ENCODE measurements around the gene KRTAP10-8.
"Not testable (repeated sequence)": the region's sequence is repeated elsewhere in the genome, so short reads cannot be mapped to it uniquely, and the experiment has no call there.

Gene KRTAP10-8

GRCh38 chr21:44636209-44637017 lies 24.5 kb downstream of the KRTAP10-8 start:
- peaks cover 3% of the 10 kb centered on the region for H3K27me3 Mint-ChIP-seq
- no peak overlapping the region for H3K27ac Mint-ChIP-seq
- peaks cover 29% of the 10 kb centered on the region for H3K9me3 Mint-ChIP-seq
- peaks cover 7% of the 10 kb centered on the region for H3K36me3 Mint-ChIP-seq (ENCODE audit: low read depth)
- H3K4me1 Mint-ChIP-seq (ENCODE audit: low read depth): no peaks in the 10 kb centered on the region
- H3K4me3 Mint-ChIP-seq: no peak overlapping the region

- Mint-ChIP-seq H3K4me3 (no peak within 1 kb of the TSS), H3K9me3 (peaks cover 25% of the 10 kb centered on the region), H3K4me1 (ENCODE audit: low read depth) (no peaks in the 10 kb centered on the region), H3K27me3 (peaks cover 3% of the 10 kb centered on the region), H3K36me3 (ENCODE audit: low read depth) (no peaks in the 10 kb centered on the region), H3K27ac (no peak within 1 kb of the TSS)
Measured at GRCh38 chr21:44637018-44637850, 25.4 kb downstream of the KRTAP10-8 start, which contains the start of gene KRTAP10-10. KRTAP10-10 (plus strand) TSS chr21:44637356; CDS start chr21:44637418, 62 bp downstream.

- not testable (repeated sequence) for H3K27me3 Mint-ChIP-seq; H3K27ac Mint-ChIP-seq; H3K4me1 Mint-ChIP-seq (ENCODE audit: low read depth); H3K36me3 Mint-ChIP-seq (ENCODE audit: low read depth); H3K4me3 Mint-ChIP-seq
- peaks cover 28% of the 10 kb centered on the region for H3K9me3 Mint-ChIP-seq
Measured at GRCh38 chr21:44637851-44638348, 26.0 kb downstream of the KRTAP10-8 start.

- not testable (repeated sequence) for H3K4me3 Mint-ChIP-seq; H3K27ac Mint-ChIP-seq; H3K4me1 Mint-ChIP-seq (ENCODE audit: low read depth); H3K27me3 Mint-ChIP-seq; H3K36me3 Mint-ChIP-seq (ENCODE audit: low read depth)
- H3K9me3 Mint-ChIP-seq: peaks cover 31% of the 10 kb centered on the region
Measured at GRCh38 chr21:44638506-44639330, 26.8 kb downstream of the KRTAP10-8 start.

GRCh38 chr21:44639331-44639655 lies 27.4 kb downstream of the KRTAP10-8 start:
- no peak overlapping the region for H3K27ac Mint-ChIP-seq
- H3K4me3 Mint-ChIP-seq: no peak overlapping the region
- peaks cover 3% of the 10 kb centered on the region for H3K27me3 Mint-ChIP-seq
- no peaks in the 10 kb centered on the region for H3K4me1 Mint-ChIP-seq (ENCODE audit: low read depth)
- peaks cover 36% of the 10 kb centered on the region for H3K9me3 Mint-ChIP-seq
- H3K36me3 Mint-ChIP-seq (ENCODE audit: low read depth): peaks cover 1% of the 10 kb centered on the region

- Mint-ChIP-seq H3K4me3 (no peak overlapping the region), H3K4me1 (ENCODE audit: low read depth) (no peaks in the 10 kb centered on the region), H3K27me3 (peaks cover 3% of the 10 kb centered on the region), H3K27ac (no peak overlapping the region), H3K36me3 (ENCODE audit: low read depth) (peaks cover 10% of the 10 kb centered on the region), H3K9me3 (peaks cover 46% of the 10 kb centered on the region)
Measured at GRCh38 chr21:44640761-44641160, 28.9 kb downstream of the KRTAP10-8 start.

- Mint-ChIP-seq H3K9me3 (peaks cover 46% of the 10 kb centered on the region), H3K36me3 (ENCODE audit: low read depth) (peaks cover 10% of the 10 kb centered on the region), H3K4me3 (no peak overlapping the region), H3K4me1 (ENCODE audit: low read depth) (no peaks in the 10 kb centered on the region), H3K27me3 (peaks cover 3% of the 10 kb centered on the region), H3K27ac (no peak overlapping the region)
Measured at GRCh38 chr21:44643741-44644310, 31.9 kb downstream of the KRTAP10-8 start.

GRCh38 chr21:44644878-44645277 lies 33.0 kb downstream of the KRTAP10-8 start:
- Mint-ChIP-seq H3K36me3 (ENCODE audit: low read depth) (peaks cover 10% of the 10 kb centered on the region), H3K9me3 (peaks cover 45% of the 10 kb centered on the region), H3K27ac (no peak overlapping the region), H3K27me3 (peaks cover 3% of the 10 kb centered on the region), H3K4me1 (ENCODE audit: low read depth) (no peaks in the 10 kb centered on the region), H3K4me3 (no peak overlapping the region)

GRCh38 chr21:44646366-44647221 lies 34.7 kb downstream of the KRTAP10-8 start, which contains the start of gene KRTAP10-11:
KRTAP10-11 (plus strand) TSS chr21:44646414; CDS start chr21:44646459, 45 bp downstream.
- not testable (repeated sequence) for H3K4me3 Mint-ChIP-seq; H3K27ac Mint-ChIP-seq; H3K27me3 Mint-ChIP-seq; H3K4me1 Mint-ChIP-seq (ENCODE audit: low read depth)
- Mint-ChIP-seq H3K9me3 (peaks cover 31% of the 10 kb centered on the region), H3K36me3 (ENCODE audit: low read depth) (peaks cover 10% of the 10 kb centered on the region)

- Mint-ChIP-seq H3K27me3 (no peaks in the 10 kb centered on the region), H3K4me1 (ENCODE audit: low read depth) (no peaks in the 10 kb centered on the region), H3K27ac (no peak overlapping the region), H3K4me3 (no peak overlapping the region), H3K36me3 (ENCODE audit: low read depth) (peaks cover 10% of the 10 kb centered on the region), H3K9me3 (peaks cover 28% of the 10 kb centered on the region)
Measured at GRCh38 chr21:44647222-44647552, 35.3 kb downstream of the KRTAP10-8 start.

GRCh38 chr21:44648557-44649311 lies 36.9 kb downstream of the KRTAP10-8 start:
- H3K4me3 Mint-ChIP-seq: no peak overlapping the region
- H3K36me3 Mint-ChIP-seq (ENCODE audit: low read depth): peaks cover 10% of the 10 kb centered on the region
- peaks cover 15% of the 10 kb centered on the region for H3K9me3 Mint-ChIP-seq
- no peaks in the 10 kb centered on the region for H3K27me3 Mint-ChIP-seq
- peaks cover 2% of the 10 kb centered on the region for H3K4me1 Mint-ChIP-seq (ENCODE audit: low read depth)
- no peak overlapping the region for H3K27ac Mint-ChIP-seq

GRCh38 chr21:44649521-44650100 lies 37.7 kb downstream of the KRTAP10-8 start:
- H3K4me1 Mint-ChIP-seq (ENCODE audit: low read depth): peaks cover 11% of the 10 kb centered on the region

More at GRCh38 chr21:44649521-44650100, 37.7 kb downstream of the KRTAP10-8 start:
- no peak overlapping the region for H3K27ac Mint-ChIP-seq
- no peaks in the 10 kb centered on the region for H3K27me3 Mint-ChIP-seq
- H3K9me3 Mint-ChIP-seq: peaks cover 6% of the 10 kb centered on the region
- H3K4me3 Mint-ChIP-seq: no peak overlapping the region
- peaks cover 5% of the 10 kb centered on the region for H3K36me3 Mint-ChIP-seq (ENCODE audit: low read depth)
